ENCODE data around the gene CASKIN2.

DNA sequence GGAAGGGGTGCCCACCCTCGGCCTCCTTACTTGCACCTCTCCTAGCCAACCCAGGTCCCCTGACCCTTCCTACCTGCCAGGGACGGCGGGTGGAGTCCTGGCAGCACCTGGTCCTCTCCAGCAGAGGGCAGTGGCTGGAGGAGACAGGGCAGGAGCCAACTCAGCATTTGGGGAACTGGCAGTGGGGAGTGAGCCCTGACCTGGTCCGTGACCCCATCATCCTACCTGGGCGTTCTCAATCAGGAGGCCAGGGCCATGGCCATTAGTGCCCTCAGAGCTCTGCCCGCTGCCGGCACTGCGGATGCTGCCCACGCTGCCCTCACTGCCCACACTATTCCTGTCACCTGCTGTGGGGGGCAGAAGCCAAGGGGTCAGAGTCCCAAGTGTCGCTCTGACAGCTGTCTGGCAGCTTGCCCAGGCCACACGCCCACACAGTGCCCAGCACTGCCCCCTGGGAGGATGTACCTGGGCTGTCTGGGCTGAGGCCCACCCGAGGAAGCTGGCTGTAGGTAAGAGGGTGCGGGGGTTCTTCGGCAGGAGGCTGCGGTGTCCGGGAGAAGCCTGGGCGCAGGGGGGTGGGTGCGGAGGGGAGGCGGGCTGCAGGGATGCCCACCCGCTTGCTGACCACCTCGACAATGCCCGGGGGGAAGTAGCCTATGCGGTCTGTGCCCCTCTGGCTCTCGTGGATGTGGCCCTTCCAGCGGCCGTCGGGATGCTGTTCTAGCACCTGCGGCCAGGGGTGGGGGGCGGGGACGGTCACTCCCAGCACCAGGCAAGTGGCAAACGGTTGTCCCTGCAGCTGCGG lies 10.8 kb downstream of the CASKIN2 start:
- TF ChIP-seq EP300 (IDR thresholded peaks at IDR 0.05) (no peak), POLR2AphosphoS5 (IDR thresholded peaks at IDR 0.05) (no peak), POLR2A (IDR thresholded peaks at IDR 0.05) (no peak)
- TF ChIP-seq, protein P1, sequence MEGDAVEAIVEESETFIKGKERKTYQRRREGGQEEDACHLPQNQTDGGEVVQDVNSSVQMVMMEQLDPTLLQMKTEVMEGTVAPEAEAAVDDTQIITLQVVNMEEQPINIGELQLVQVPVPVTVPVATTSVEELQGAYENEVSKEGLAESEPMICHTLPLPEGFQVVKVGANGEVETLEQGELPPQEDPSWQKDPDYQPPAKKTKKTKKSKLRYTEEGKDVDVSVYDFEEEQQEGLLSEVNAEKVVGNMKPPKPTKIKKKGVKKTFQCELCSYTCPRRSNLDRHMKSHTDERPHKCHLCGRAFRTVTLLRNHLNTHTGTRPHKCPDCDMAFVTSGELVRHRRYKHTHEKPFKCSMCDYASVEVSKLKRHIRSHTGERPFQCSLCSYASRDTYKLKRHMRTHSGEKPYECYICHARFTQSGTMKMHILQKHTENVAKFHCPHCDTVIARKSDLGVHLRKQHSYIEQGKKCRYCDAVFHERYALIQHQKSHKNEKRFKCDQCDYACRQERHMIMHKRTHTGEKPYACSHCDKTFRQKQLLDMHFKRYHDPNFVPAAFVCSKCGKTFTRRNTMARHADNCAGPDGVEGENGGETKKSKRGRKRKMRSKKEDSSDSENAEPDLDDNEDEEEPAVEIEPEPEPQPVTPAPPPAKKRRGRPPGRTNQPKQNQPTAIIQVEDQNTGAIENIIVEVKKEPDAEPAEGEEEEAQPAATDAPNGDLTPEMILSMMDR (IDR thresholded peaks at IDR 0.05): peak in 3 of 4 experiments; percentile 37 to 61 (median 56)
